ENCODE data around the gene SNAPIN. TPM values are rescaled to one million over a fixed set of nuclear protein-coding genes. Genes with fewer than 3 reads are reported as not detected.
A peak's percentile ranks its signal among the peaks of the same experiment; 100 is the strongest.

Gene SNAPIN
- total RNA-seq, 1 donor from 2014 or later = 50.4 TPM

- no peak for TF ChIP-seq CTCF (IDR thresholded peaks at IDR 0.05)
- POLR2A ChIA-PET = interaction anchor here (0.6 to 2.1 kb wide), 5 partner anchors 11 to 94 kb away, joined by 3 to 14 read pairs (median 5); partner anchors contain the start of genes CHTOP and SNAPIN
- CTCF ChIA-PET = interaction anchor here (0.6 to 1.3 kb wide), 2 partner anchors 80 to 1700 kb away, joined by 3 read pairs; no protein-coding TSS in a partner anchor
- Mint-ChIP-seq H3K36me3 (ENCODE audit: low read depth) (peaks cover 45% of the 10 kb centered on the region), H3K4me3 (no peak overlapping the region), H3K27ac (peak overlapping the region; percentile 30), H3K27me3 (no peaks in the 10 kb centered on the region), H3K4me1 (peaks cover 12% of the 10 kb centered on the region), H3K9me3 (no peaks in the 10 kb centered on the region)
- DNase-seq = no peak
- intact Hi-C loops (cut with micrococcal nuclease) = no loop called here
- ATAC-seq (ENCODE audit: low read depth) = no peak
These were observed 10.4 kb upstream of the SNAPIN start for GRCh38 chr1:153648000-153648643.

GRCh38 chr1:153649137-153649862, 9.2 kb upstream of the SNAPIN start:
- CTCF ChIA-PET = interaction anchor here (0.6 to 1.3 kb wide), 3 partner anchors 81 to 1701 kb away, joined by 3 read pairs; no protein-coding TSS in a partner anchor
- no peak overlapping the region for H3K27ac Mint-ChIP-seq
- no peaks in the 10 kb centered on the region for H3K27me3 Mint-ChIP-seq
- H3K36me3 Mint-ChIP-seq (ENCODE audit: low read depth) = peaks cover 34% of the 10 kb centered on the region
- intact Hi-C loops (cut with micrococcal nuclease) = no loop called here
- peaks cover 8% of the 10 kb centered on the region for H3K4me1 Mint-ChIP-seq
- H3K9me3 Mint-ChIP-seq = no peaks in the 10 kb centered on the region
- no peak overlapping the region for H3K4me3 Mint-ChIP-seq
- POLR2A ChIA-PET = interaction anchor here (0.6 kb wide), 1 partner anchor 54 kb away, joined by 5 read pairs; no protein-coding TSS in a partner anchor
- TF ChIP-seq CTCF (IDR thresholded peaks at IDR 0.05) = no peak
- ATAC-seq (ENCODE audit: low read depth) (no peak), DNase-seq (no peak)

DNA sequence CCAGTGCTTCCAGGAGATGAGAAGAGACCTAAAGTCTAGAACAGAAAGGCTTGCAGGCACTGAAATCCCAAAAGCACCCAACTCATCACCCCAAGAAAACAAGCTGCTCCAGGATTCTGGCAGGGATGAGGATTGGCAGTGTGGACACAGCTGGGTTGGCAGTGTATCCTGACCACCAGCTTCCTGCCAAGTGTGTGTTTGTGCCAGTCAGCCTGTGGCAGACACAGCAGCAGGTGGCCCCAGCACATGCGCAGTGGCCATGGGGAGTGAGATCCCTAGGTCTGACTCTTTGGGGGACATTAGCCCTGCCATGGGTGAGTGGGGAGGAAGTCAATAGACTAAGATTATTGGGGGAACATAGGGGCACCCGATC, 8.7 kb upstream of the SNAPIN start:
- intact Hi-C loops (cut with micrococcal nuclease) = no loop called here
- no peak overlapping the region for H3K4me3 Mint-ChIP-seq
- peak overlapping the region; percentile 16 for H3K27ac Mint-ChIP-seq

GRCh38 chr1:153651771-153652170, 6.7 kb upstream of the SNAPIN start:
- Mint-ChIP-seq H3K4me1 (peaks cover 4% of the 10 kb centered on the region), H3K4me3 (no peak overlapping the region), H3K27me3 (no peaks in the 10 kb centered on the region), H3K27ac (no peak overlapping the region), H3K36me3 (ENCODE audit: low read depth) (peaks cover 9% of the 10 kb centered on the region), H3K9me3 (no peaks in the 10 kb centered on the region)
- intact Hi-C loops (cut with micrococcal nuclease) = no loop called here
- CTCF ChIA-PET = interaction anchor here (1.1 kb wide), 1 partner anchor 8 kb away, joined by 3 read pairs; no protein-coding TSS in a partner anchor
- DNase-seq = no peak
- POLR2A ChIA-PET = interaction anchor here (2.2 kb wide), 2 partner anchors 12 to 18 kb away, joined by 8 to 12 read pairs; partner anchors contain the start of gene CHTOP
- no peak for ATAC-seq (ENCODE audit: low read depth)
- no peak for TF ChIP-seq CTCF (IDR thresholded peaks at IDR 0.05)

More for the DNA sequence above, 8.7 kb upstream of the SNAPIN start:
- Mint-ChIP-seq H3K9me3 (no peaks in the 10 kb centered on the region), H3K4me1 (peaks cover 6% of the 10 kb centered on the region), H3K36me3 (ENCODE audit: low read depth) (peaks cover 28% of the 10 kb centered on the region), H3K27me3 (no peaks in the 10 kb centered on the region)
- TF ChIP-seq CTCF (IDR thresholded peaks at IDR 0.05) = no peak
- POLR2A ChIA-PET = interaction anchor here (0.6 kb wide), 1 partner anchor 55 kb away, joined by 5 read pairs; no protein-coding TSS in a partner anchor
- no peak for ATAC-seq (ENCODE audit: low read depth)
- no peak for DNase-seq
- CTCF ChIA-PET = interaction anchor here (0.9 kb wide), 1 partner anchor 139 kb away, joined by 3 read pairs; no protein-coding TSS in a partner anchor
